NCI-H460 (cell line): Measurements from ENCODE around the gene OR6C2. TPM values are rescaled to one million over a fixed set of nuclear protein-coding genes. Genes with fewer than 3 reads are reported as not detected.
"Not testable (repeated sequence)": the region's sequence is repeated elsewhere in the genome, so short reads cannot be mapped to it uniquely, and the experiment has no call there.

Experiments
- DNase-seq: peaks from one replicate; pipeline ENCODE4 v3.0.0-alpha.2; 2016; ENCODE audit warnings: low read depth; ENCODE audit errors: extremely low read depth
- polyA plus RNA-seq: library from polyadenylated mRNA; depleted of rRNA; stranded (reverse); fragments of >200 nt; gene quantifications from 2 replicates; pipeline ENCODE4 v1.2.3, GENCODE V29; 2014; cell fraction: nucleus; rRNA removed
- total RNA-seq: library from RNA; depleted of rRNA; stranded (reverse); fragments of >200 nt; shearing (Covaris generic); gene quantifications from 2 replicates; pipeline ENCODE4 v1.2.3, GENCODE V29; 2014; rRNA removed

OR6C2 gene
- not detected in 2 replicates for total RNA-seq
- not detected in 2 replicates for polyA plus RNA-seq

DNA sequence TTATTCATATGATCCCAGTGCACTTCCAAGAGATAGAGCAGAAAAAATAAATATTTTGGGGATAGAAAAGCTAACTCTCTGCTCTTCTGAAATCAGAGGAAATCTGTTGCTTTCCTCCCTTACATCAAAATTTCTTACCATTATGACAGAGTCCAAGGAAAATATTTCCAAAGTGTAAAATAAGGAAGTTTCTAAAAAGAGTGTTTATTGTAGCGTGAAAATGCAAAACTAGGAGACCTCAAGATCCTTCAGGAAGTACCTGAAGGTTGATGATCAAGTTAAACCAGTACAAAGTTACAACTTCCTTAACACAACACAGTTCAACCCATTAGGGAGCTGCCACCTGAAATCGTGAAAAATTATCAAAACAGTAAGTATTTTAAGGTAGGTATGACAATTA lies at the start of gene OR6C2:
Gene OR6C2, plus strand, starts transcription at position 301 of the 400 bp plus-strand sequence. CDS start 8,138 bp downstream, outside the sequence.
- DNase-seq: no peak

GRCh38 chr12:55396326-55396725 lies 47.5 kb upstream of the OR6C2 start:
- DNase-seq: no peak

GRCh38 chr12:55400229-55400628 lies 43.6 kb upstream of the OR6C2 start, which contains the start of gene OR6C65:
OR6C65 (plus strand) TSS chr12:55400529; CDS start chr12:55400529, 0 bp downstream.
- DNase-seq: no peak

- DNase-seq: no peak
These were observed 36.0 kb upstream of the OR6C2 start for GRCh38 chr12:55407866-55408265.

GRCh38 chr12:55409133-55409532 lies 34.7 kb upstream of the OR6C2 start:
- not testable (repeated sequence) for DNase-seq

DNA sequence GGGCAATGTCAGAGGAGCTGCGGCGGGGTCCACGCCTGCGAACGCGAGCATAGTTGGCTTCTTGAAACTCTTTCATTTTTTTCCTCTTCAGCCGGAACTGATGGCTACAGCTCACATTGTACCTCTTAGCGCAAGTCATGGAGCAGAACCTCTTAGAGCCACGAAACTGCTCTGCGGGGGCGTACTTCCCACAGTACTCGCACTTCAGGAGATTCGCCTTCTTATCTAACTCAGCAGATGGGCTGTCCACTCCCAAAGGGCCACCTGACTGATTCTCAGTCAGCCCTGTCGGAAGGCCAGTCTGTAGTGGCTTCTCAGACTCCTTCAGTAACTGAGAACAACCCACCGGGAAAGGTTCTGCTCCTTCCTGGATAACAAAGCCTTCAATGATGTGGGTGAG lies 31.7 kb upstream of the OR6C2 start:
- not testable (repeated sequence) for DNase-seq

DNA sequence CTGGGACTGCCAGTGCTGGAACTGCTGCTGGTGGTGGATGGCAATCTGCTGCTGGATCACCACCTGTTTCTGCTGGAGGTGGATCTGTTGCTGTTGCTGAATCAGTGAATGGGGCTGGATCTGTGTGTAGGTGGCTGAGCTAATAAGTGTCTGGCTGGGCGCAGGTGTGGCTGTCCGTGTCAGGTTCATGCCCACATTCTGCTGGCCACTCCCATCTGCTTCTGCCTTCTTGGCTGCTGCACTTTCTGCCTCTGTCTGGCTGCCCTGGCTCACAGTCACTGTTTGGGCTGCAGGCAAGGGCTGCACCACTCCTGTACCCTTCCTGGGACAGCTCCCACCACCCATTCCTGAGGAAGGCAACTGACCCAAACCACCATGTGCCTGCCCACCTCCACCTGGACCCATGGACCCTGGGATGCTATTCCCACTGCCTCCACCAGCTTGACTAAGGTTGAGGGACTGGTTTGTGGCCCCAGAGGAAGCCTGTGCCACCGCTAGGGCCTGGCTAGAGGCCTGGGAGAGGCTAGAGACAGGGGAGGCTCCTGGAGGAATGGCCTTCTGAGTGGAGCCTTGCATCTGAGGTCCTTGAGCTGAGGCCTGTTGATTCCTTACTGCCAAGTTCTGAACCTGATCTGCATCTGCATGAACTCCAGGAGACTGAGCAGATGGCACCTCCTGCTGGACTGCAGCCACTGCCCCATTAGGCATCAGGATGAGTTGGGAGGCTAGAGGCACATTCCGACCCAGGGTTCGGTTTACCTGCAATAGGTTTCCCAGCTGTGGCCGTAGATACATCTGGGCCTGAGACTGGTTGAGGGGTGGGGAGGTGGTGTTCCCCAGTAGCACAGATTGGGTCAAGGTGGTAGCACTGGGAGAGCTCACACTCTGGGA lies 30.1 kb upstream of the OR6C2 start:
- DNase-seq: not testable (repeated sequence)

DNA sequence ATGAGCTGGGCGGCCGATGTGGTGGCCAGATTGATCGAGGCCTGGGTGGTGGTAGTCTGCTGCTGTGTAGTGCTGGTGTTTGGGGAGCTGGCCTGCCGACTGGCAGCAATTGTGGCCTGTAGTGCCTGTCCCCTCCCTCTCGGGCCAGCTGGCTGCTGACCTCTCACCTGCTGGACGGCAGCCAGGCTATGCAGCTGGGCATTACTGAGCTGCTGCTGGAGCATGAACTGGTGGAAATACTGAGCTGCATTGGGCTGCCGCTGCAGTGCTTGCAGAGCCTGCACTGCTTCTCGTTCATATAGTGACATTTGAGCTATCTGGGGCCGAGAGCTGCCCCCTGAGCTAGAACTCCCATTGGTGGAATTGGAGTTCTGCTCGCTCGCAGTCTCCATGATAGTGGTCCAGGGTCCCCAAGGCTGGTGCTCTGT lies 29.5 kb upstream of the OR6C2 start:
- DNase-seq: not testable (repeated sequence)

DNA sequence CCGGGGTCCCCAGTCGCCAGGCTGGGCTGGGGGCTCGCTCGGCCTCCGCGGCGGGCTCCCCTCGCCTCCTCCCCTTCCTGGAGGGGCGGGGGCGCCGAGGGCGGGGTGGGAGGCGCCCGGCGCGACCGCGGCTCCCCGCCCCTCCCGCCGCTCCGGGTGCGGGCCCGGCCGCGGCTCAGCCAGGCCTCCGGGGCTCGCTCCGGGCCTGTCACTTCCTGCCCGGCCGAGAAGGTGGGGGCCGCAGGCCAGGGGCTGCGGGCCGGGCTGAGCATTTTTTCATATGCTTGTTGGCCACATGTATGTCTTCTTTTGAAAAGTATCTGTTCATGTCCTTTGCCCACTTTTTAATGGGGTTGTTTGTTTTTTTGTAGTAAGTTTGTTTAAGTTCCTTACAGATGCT lies 29.0 kb upstream of the OR6C2 start:
- DNase-seq: not testable (repeated sequence)

DNA sequence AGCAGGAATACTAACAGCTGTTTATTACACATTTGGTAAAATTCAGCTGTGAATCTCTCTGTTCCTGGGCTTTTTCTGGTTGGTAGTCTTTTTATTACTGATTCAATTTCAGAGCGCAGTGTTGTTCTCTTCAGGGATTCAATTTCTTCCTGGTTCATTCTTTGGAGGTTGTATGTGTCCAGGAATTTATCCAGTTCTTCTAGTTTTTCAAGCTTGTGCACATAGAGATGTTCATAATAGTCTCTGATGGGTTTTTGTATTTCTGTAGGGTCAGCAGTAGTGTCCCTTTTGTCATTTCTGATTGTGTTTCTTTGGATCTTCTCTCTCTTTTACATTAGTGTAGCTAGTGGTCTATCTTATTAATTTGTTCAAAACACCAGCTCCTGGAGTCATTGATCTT lies 26.9 kb upstream of the OR6C2 start:
- no peak for DNase-seq

DNA sequence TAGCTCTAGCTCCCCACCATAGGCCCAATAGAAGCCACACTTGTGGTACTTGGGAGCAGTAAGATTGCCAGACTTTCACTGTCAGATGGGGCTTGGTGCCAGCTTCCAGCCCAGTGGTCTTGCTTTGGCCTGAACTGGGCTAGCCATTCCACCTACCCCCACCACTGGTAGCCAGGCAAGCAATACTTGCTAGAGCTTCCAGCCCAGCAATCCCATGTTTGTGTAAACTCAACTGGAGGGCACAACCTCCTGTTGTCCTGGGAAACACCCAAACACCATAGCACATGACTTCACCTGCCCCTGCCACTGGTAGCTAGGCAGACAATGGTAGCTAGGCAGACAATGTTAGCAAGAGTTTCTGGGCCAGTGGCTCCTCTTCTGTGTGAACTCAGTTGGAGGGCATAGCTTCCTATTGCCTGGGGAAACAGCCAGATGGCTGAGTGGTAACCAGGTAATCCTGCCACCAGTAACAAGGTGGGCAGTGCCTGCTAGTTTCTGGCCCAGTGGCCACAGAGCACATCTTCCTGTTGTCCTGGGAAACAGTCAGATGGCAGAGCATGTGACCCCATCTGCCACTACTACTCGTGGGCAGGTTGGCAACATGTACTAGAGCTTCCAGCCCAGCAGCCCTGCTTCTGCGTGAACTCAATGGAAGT lies 23.4 kb upstream of the OR6C2 start:
- no peak for DNase-seq

GRCh38 chr12:55425954-55426353 lies 17.9 kb upstream of the OR6C2 start, which contains the start of gene OR6C76:
OR6C76 (plus strand) TSS chr12:55426254; CDS start chr12:55426254, 0 bp downstream.
- no peak for DNase-seq

DNA sequence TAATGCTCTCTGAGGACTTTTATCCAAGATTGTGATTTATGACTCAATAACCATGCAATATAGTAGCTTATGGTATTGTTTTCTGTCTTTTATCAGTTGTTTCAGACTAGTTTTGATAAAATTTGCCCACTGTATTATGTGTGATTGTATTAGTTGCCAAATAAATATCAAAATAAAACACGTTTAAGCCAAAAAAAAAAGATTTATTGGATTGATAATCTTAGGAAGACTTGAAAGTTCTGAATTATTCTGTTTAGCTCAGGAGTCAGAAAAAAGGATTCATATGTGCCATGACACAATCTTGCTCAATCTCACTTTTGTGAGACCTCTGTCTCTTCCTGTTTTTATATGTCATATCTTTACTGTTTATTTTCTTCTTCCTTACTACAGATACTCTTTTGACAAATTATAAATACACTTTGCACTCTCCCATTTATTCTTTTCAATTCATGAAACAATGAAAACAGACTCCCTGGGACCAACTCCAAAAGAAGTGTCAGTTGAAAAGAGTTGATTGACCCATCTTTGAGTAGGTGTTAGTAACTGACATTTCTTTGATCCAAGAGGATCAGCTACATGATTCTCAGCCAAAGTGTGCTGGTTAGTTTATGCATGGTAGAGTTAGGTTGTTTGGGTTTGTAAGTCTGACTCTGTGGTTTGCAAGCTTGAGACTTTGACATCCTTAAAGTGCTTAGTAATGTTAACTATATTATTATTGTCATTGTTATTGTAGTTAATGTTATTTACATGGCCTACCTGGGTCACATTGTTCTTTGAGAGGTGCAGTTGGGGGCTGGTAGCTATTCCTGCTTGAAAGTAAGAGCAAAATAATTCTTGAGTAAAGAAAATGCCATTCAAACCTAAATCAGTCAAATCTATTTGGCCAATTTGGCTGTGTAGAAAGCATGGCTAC lies 15.3 kb upstream of the OR6C2 start:
- no peak for DNase-seq

DNA sequence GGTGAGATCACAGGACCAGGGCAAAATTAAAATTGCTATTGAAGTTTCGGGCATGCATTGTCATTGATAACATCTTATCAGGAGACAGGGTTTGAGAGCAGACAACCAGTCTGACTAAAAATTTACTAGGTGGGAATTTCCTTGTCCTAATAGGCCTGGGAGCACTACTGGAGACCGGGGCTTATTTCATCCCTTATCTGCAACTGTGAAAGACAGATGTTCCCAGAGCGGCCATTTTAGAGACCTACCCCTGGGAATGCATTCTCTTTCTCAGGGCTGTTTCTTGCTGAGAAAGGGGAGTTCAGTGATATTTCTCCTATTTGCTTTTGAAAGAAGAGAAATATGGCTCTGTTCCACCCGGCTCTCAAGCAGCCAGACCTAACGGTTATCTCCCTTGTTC lies 2.6 kb upstream of the OR6C2 start:
- not testable (repeated sequence) for DNase-seq

- no peak for DNase-seq
These were observed 1.5 kb downstream of the OR6C2 start for GRCh38 chr12:55445357-55445756.

- DNase-seq: no peak
These were observed 2.5 kb downstream of the OR6C2 start for GRCh38 chr12:55446326-55446725.

DNA sequence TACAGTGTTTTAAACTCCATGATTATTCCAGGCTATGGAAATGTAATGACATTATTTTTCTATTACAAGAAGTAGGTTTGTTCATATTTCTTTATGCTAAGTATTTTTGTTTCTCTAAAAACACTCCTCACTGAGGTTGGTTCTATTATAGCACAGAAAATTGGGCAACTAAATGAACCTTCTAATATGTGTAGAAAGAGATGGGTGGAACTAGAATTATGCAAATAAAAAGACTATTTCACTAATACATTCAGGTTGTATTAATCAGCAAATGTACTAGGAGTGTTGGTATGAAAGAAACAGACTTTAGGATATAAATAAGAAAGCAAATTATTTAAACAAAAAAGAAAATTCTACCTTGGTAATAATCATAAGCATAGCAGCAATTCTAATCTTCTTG lies 4.9 kb downstream of the OR6C2 start:
- DNase-seq: no peak

DNA sequence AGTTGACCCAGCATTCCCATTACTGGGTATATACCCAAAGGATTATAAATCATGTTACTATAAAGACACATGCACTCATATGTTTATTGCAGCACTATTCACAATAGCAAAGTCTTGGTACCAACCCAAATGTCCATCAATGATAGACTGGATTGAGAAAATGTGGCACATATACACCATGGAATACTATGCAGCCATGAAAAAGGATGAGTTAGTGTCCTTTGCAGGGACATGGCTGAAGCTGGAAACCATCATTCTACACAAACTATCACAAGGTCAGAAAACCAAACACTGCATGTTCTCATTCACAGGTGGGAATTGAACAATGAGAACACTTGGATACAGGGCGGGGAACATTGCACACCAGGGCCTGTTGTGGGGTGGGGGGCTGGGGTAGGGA lies 21.1 kb downstream of the OR6C2 start:
- not testable (repeated sequence) for DNase-seq

DNA sequence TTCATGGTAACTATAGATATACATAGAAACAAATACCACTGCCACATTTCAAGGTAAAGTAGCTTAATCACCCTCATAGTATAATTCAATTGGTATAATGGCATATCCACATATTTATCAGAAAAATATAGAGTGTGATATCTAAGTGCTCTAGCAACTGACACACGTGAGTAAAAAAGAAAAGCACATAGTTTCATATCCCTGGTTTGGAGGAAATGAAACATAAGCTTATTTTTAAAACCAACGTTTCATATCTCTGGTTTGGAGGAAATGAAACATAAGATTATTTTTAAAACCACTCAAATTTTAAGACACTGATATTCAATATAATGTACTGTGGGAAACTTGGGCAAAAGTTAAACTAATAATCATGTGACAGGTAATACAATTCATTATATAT lies 24.0 kb downstream of the OR6C2 start:
- no peak for DNase-seq

DNA sequence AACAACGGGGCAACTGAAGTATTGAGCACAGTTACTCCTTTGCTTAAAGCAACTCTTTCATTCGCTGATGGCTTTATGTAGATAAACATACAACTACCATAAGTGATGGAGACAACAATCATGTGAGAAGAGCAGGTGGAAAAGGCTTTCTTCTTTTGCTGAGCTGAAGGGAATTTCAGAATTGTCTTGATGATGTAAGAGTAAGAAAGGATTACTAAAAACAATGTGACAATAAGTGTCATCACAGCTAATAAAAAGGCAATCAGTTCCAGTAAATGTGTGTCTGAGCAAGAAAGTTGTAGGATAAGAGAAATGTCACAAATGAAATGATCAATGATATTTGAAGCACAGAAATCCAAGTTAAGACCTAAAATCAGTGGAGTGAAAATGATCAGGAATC lies 25.4 kb downstream of the OR6C2 start:
- no peak for DNase-seq
